ENCODE results near the gene ATG2A. TPM values are rescaled to one million over a fixed set of nuclear protein-coding genes. Genes with fewer than 3 reads are reported as not detected.
A peak's percentile ranks its signal among the peaks of the same experiment; 100 is the strongest.

ATG2A gene
- total and polyA plus RNA-seq, 2 of the 8 experiments (the other 6 are each of a cell fraction or from before 2014, with no cell fraction given): 12.1 to 22.1 TPM

DNA sequence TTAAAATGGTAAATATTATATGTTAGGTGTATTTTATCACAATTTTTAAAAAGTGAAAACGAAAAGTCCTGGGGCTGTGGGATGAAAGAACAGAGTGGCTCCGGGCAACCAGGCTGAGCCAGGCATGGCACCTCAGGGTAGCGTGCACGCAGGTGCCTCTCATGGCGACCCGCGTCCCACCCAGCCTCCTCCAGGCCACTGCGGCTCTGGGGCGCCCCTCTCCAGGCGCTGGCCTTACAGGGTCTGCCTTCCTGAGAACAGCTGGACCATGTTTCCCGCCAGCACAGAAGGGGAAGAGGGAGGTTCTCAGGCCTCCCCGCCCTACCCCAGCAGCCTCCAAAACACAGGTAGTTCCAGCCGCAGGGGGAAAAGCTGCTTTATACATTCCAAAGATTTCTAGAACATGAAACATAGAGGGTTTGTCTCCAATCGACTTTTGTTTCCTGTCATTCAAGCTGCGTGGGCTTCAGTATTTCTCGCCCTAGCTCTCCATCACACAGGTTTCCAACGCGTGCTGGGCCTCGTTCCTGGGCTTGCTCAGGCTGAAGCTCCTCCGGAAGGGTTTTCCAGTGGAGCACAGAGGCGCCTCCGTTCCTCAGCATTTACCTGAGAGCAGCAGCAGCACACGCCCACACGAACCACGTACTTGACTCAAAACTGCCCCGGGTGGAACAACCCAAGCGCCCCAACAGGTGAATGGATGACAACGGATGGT, 49.1 kb downstream of the ATG2A start:
- peaks cover 0 to 21% (median 13%) of the 10 kb centered on the region in 4 experiments; a peak in 6 of 7 replicates for H3K4me1 ChIP-seq (replicated peaks in 1 of 4; ENCODE audit: control insufficient read depth in 3 of 4, insufficient read depth in 4 of 4, low read length in 3 of 4)
- H3K4me2 ChIP-seq (ENCODE audit: insufficient read depth in 1 of 2, low read depth in 2 of 2, low read length in 2 of 2): no peak overlapping the region
- H2BK120ac ChIP-seq (replicated peaks; ENCODE audit: low read depth, low read length): no peak overlapping the region
- no peak overlapping the region for H2BK20ac ChIP-seq (ENCODE audit: low read length)
- H3K14ac ChIP-seq (ENCODE audit: insufficient read length): no peak overlapping the region
- H3K9me3 ChIP-seq (ENCODE audit: insufficient read depth in 2 of 2, low read depth in 1 of 2, low read length in 1 of 2): no peaks in the 10 kb centered on the region
- TF ChIP-seq BRCA1 (IDR thresholded peaks at IDR 0.05; ENCODE audit: low read depth, low read length): no peak
- TF ChIP-seq KDM4A (IDR thresholded peaks at IDR 0.05; ENCODE audit: low read depth, low read length, severe bottlenecking): no peak
- no peak for TF ChIP-seq MAFK (IDR thresholded peaks at IDR 0.05; ENCODE audit: low read depth, low read length)
- TF ChIP-seq BCL11A (IDR thresholded peaks at IDR 0.05; ENCODE audit: low read depth in 2 of 2, low read length in 2 of 2): no peak
- no peak for TF ChIP-seq EZH2 (IDR thresholded peaks at IDR 0.05; ENCODE audit: low read depth, low read length, severe bottlenecking)
- no peak for TF ChIP-seq EP300 (IDR thresholded peaks at IDR 0.05; ENCODE audit: borderline replicate concordance in 1 of 2, low read depth in 2 of 2, low read length in 2 of 2)
- TF ChIP-seq RBBP5 (IDR thresholded peaks at IDR 0.05; ENCODE audit: borderline replicate concordance, low read depth, low read length): no peak
- no peak for TF ChIP-seq SUZ12 (IDR thresholded peaks at IDR 0.05; ENCODE audit: low read length)
- TF ChIP-seq CBX5 (IDR thresholded peaks at IDR 0.05; ENCODE audit: low read depth, low read length): no peak
- H3K18ac ChIP-seq (ENCODE audit: extremely low read depth, low read length): no peak overlapping the region
- 0 out of 2 replicates have a peak overlapping the region, but pooled peaks have one; percentile 72 for H4K8ac ChIP-seq (ENCODE audit: extremely low read depth, insufficient read depth, low read length)
- H3K4ac ChIP-seq (replicated peaks; ENCODE audit: insufficient read length, low read depth, low read length): no peak overlapping the region
- H2AK5ac ChIP-seq (ENCODE audit: low read depth, low read length): no peak overlapping the region
- H3K36me3 ChIP-seq (ENCODE audit: control insufficient read depth in 2 of 4, insufficient read depth in 4 of 4, low read length in 3 of 4): no peaks in the 10 kb centered on the region; a peak in 1 of 8 replicates
- H4K20me1 ChIP-seq (replicated peaks in 1 of 2; ENCODE audit: control insufficient read depth in 1 of 2, insufficient read depth in 2 of 2, low read length in 2 of 2): peaks cover 0 to 4% of the 10 kb centered on the region in 2 experiments
- H3K27me3 ChIP-seq (replicated peaks in 1 of 4; ENCODE audit: control insufficient read depth in 3 of 4, extremely low read depth in 1 of 4, insufficient read depth in 3 of 4, low read length in 3 of 4): no peaks in the 10 kb centered on the region
- H4K91ac ChIP-seq (replicated peaks; ENCODE audit: insufficient read length, low read length): no peak overlapping the region
- no peak overlapping the region for H3K23ac ChIP-seq (ENCODE audit: insufficient read length)
- ChIA-PET CTCF (ENCODE audit: partially characterized antibody) (interaction anchor here (0.6 to 32.3 kb wide), 9 partner anchors 8 to 466 kb away, joined by 3 to 1058 read pairs (median 4); partner anchors contain the start of genes ARL2, BATF2 and EHD1), POLR2A (ENCODE audit: partially characterized antibody) (interaction anchor here (1.3 to 25.7 kb wide), 3 partner anchors 14 to 17 kb away, joined by 4 to 408 read pairs (median 6); partner anchors contain the start of gene EHD1)
- WGBS, 2 experiments (ENCODE audit: extremely low coverage in 1 of 2, insufficient coverage in 1 of 2, insufficient read length in 1 of 2, insufficient replicate concordance in 2 of 2, low coverage in 1 of 2, low lambda C conversion rate in 2 of 2, missing lambda C conversion rate in 1 of 2): 96% methylated on average over 28 of the region's 28 CpGs; no CpG with 5 or more reads in 1 of the 2 experiments
- FAIRE-seq (no peak), DNase-seq (ENCODE audit: low read depth in 1 of 2, low spot score in 2 of 2) (no peak)
- no peak overlapping the region for H2BK12ac ChIP-seq (ENCODE audit: low read depth, low read length)
- H3K23me2 ChIP-seq (ENCODE audit: low read depth, low read length): no peaks in the 10 kb centered on the region
- no peak overlapping the region for H4K5ac ChIP-seq (ENCODE audit: insufficient read length, low read depth, low read length)
- H3K4me3 ChIP-seq (ENCODE audit: extremely low read depth in 1 of 4, insufficient read depth in 2 of 4, low read depth in 3 of 4, low read length in 4 of 4): no peak overlapping the region
- H3K9ac ChIP-seq (replicated peaks in 1 of 4; ENCODE audit: extremely low read depth in 1 of 4, low read depth in 3 of 4, low read length in 3 of 4): no peak overlapping the region
- no peak overlapping the region for H2AFZ ChIP-seq (ENCODE audit: low read length)
- 0 out of 4 replicates have a peak, but pooled peaks cover 0 to 5% of the 10 kb centered on the region in 2 experiments for H3K79me2 ChIP-seq (ENCODE audit: control insufficient read depth in 1 of 2, insufficient read depth in 2 of 2, low read length in 2 of 2)
- H3K56ac ChIP-seq (replicated peaks; ENCODE audit: insufficient read length, low read depth, low read length): no peak overlapping the region
- no peak overlapping the region for H2BK5ac ChIP-seq (ENCODE audit: low read depth, low read length)
- peaks cover 10% of the 10 kb centered on the region for H3K79me1 ChIP-seq (ENCODE audit: low read depth, low read length)
- H3K27ac ChIP-seq (ENCODE audit: low read depth, low read length): no peak overlapping the region
- no peak overlapping the region for H2BK15ac ChIP-seq (ENCODE audit: low read length)
